Astrocyte (in vitro differentiated cells and primary cell): ENCODE results near the gene POMGNT1.

Source experiments
- EZH2 ChIP-seq: IDR thresholded peaks from 2 replicates; pipeline ENCODE4 v1.6.1; 2012; ENCODE audit warnings: mild to moderate bottlenecking, low read length, inconsistent platforms; ENCODE audit not compliant: insufficient read depth
- TF ChIP-seq, protein P1 (sequence below): IDR thresholded peaks from 2 replicates; pipeline ENCODE4 v1.5.1; 2011; ENCODE audit warnings: low read depth, mild to moderate bottlenecking, inconsistent platforms, low read length, moderate library complexity; ENCODE audit not compliant: insufficient read depth

DNA sequence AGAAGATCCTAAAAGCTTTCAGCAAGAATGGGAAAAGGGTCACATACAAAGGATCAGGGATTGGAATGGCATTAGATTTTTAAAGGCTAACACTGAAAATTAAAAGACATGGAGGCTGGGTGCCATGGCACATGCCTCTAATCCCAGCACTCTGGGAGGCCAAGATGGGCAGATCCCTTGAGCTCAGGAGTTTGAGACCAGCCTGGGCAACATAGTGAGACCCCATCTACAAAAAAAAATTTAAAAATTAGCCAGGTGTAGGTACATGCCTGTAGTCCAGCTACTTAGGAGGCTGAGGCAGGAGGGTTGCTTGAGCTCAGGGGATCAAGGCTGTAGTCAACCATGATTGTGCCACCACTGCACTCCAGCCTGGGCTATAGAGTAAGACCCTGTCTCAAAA, 17.3 kb upstream of the POMGNT1 start:
- TF ChIP-seq EZH2 = no peak
- TF ChIP-seq, protein P1, sequence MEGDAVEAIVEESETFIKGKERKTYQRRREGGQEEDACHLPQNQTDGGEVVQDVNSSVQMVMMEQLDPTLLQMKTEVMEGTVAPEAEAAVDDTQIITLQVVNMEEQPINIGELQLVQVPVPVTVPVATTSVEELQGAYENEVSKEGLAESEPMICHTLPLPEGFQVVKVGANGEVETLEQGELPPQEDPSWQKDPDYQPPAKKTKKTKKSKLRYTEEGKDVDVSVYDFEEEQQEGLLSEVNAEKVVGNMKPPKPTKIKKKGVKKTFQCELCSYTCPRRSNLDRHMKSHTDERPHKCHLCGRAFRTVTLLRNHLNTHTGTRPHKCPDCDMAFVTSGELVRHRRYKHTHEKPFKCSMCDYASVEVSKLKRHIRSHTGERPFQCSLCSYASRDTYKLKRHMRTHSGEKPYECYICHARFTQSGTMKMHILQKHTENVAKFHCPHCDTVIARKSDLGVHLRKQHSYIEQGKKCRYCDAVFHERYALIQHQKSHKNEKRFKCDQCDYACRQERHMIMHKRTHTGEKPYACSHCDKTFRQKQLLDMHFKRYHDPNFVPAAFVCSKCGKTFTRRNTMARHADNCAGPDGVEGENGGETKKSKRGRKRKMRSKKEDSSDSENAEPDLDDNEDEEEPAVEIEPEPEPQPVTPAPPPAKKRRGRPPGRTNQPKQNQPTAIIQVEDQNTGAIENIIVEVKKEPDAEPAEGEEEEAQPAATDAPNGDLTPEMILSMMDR = no peak
